SU-DHL-6 (cell line): ENCODE measurements around the gene ADAT1.

Source experiments
- H2AFZ ChIP-seq: fragments of 200-600 bp; sonication (generic); 2 replicates; pipeline ENCODE4 v1.6.1; 2014; ENCODE audit warnings: low read depth, mild to moderate bottlenecking, moderate library complexity, mixed read lengths, antibody characterized with exemption, low read length; ENCODE audit not compliant: severe bottlenecking
- H3F3A ChIP-seq: fragments of 200-600 bp; shearing (Covaris generic); 2 replicates; pipeline ENCODE4 v1.6.0; 2016; ENCODE audit warnings: antibody characterized with exemption, mild to moderate bottlenecking; ENCODE audit not compliant: insufficient read depth
- H3K27ac ChIP-seq: fragments of 200-600 bp; sonication (generic); 2 replicates; pipeline ENCODE4 v1.5.1; 2016; ENCODE audit warnings: low read depth, mild to moderate bottlenecking, low read length, moderate library complexity, mixed read lengths
- H3K27me3 ChIP-seq: fragments of 200-600 bp; sonication (generic), shearing (Covaris generic); 2 replicates; pipeline ENCODE4 v1.6.0; 2014; ENCODE audit warnings: mild to moderate bottlenecking, low read length
- H3K36me3 ChIP-seq: fragments of 200-600 bp; sonication (generic); 2 replicates; pipeline ENCODE4 v1.6.1; 2014; ENCODE audit warnings: mild to moderate bottlenecking, low read length, mixed read lengths
- H3K4me2 ChIP-seq: fragments of 300-600, 200-600 bp; shearing (Covaris generic), sonication (generic); 2 replicates; pipeline ENCODE4 v1.6.0; 2014; ENCODE audit warnings: low read length, low read depth, mild to moderate bottlenecking; ENCODE audit not compliant: poor library complexity, severe bottlenecking
- H3K4me3 ChIP-seq: fragments of 200-600 bp; sonication (generic); 2 replicates; pipeline ENCODE4 v1.5.1; 2014; ENCODE audit warnings: antibody characterized with exemption, low read length, mild to moderate bottlenecking, mixed read lengths; ENCODE audit not compliant: insufficient read depth, poor library complexity, severe bottlenecking
- H3K79me2 ChIP-seq: fragments of 200-600 bp; sonication (generic); 2 replicates; pipeline ENCODE4 v1.6.1; 2014; ENCODE audit warnings: mild to moderate bottlenecking, low read length, moderate library complexity; ENCODE audit not compliant: insufficient read depth
- H3K9ac ChIP-seq: fragments of 200-600 bp; sonication (generic); 2 replicates; pipeline ENCODE4 v1.7.0; 2014; ENCODE audit warnings: mild to moderate bottlenecking, low read length
- H3K9me2 ChIP-seq: fragments of 200-600 bp; sonication (generic); replicated peaks from 2 replicates; pipeline ENCODE4 v1.6.1; 2014; ENCODE audit warnings: low read length; ENCODE audit not compliant: insufficient read depth
- H3K9me3 ChIP-seq: fragments of 200-600 bp; sonication (generic); 2 replicates; pipeline ENCODE4 v1.6.1; 2014; ENCODE audit warnings: low read length, mixed read lengths; ENCODE audit not compliant: insufficient read depth
- H4K20me1 ChIP-seq: fragments of 200-600 bp; sonication (generic); 2 replicates; pipeline ENCODE4 v1.6.1; 2014; ENCODE audit warnings: low read depth, mild to moderate bottlenecking, antibody characterized with exemption, low read length, moderate library complexity, mixed read lengths
- CTCF ChIP-seq: fragments of 200-600 bp; sonication (generic); IDR thresholded peaks from one replicate; pipeline ENCODE4 v1.5.1; 2017; ENCODE audit warnings: antibody characterized with exemption, mild to moderate bottlenecking, low read length, moderate library complexity; ENCODE audit not compliant: insufficient read depth, poor library complexity, severe bottlenecking
- EZH2phosphoT487 ChIP-seq: fragments of 200-600 bp; sonication (generic), shearing (Covaris generic); conservative IDR thresholded peaks from 2 replicates; pipeline ENCODE4 v1.6.1; 2018; ENCODE audit warnings: mild to moderate bottlenecking, antibody characterized with exemption, low read length, moderate library complexity, mixed read lengths

The ADAT1 gene

GRCh38 chr16:75606507-75606906 lies 16.6 kb downstream of the ADAT1 start:
- H3K9me2 ChIP-seq: no peaks in the 10 kb centered on the region
- no peak overlapping the region for H3K9ac ChIP-seq
- no peak overlapping the region for H3K4me2 ChIP-seq
- H3K9me3 ChIP-seq: no peaks in the 10 kb centered on the region
- H3K27me3 ChIP-seq: no peaks in the 10 kb centered on the region
- no peaks in the 10 kb centered on the region for H3K79me2 ChIP-seq
- H4K20me1 ChIP-seq: no peaks in the 10 kb centered on the region
- no peak overlapping the region for H3K4me3 ChIP-seq
- no peak overlapping the region for H3K27ac ChIP-seq
- no peak overlapping the region for H2AFZ ChIP-seq
- H3F3A ChIP-seq: no peaks in the 10 kb centered on the region
- H3K36me3 ChIP-seq: peaks cover 29% of the 10 kb centered on the region
- no peak for TF ChIP-seq CTCF
- TF ChIP-seq EZH2phosphoT487: no peak

GRCh38 chr16:75603241-75603640 lies 19.8 kb downstream of the ADAT1 start:
- Histone ChIP-seq H3K27me3 (no peaks in the 10 kb centered on the region), H3K9me3 (no peaks in the 10 kb centered on the region), H3K27ac (no peak overlapping the region), H2AFZ (no peak overlapping the region), H3K4me3 (no peak overlapping the region), H3K79me2 (no peaks in the 10 kb centered on the region), H3K9ac (no peak overlapping the region), H4K20me1 (no peaks in the 10 kb centered on the region), H3F3A (no peaks in the 10 kb centered on the region), H3K4me2 (no peak overlapping the region), H3K36me3 (peaks cover 21% of the 10 kb centered on the region), H3K9me2 (no peaks in the 10 kb centered on the region)
- TF ChIP-seq CTCF: no peak
- TF ChIP-seq EZH2phosphoT487: no peak

- no peak overlapping the region for H3K9ac ChIP-seq
- no peaks in the 10 kb centered on the region for H3F3A ChIP-seq
- no peaks in the 10 kb centered on the region for H4K20me1 ChIP-seq
- no peak overlapping the region for H3K4me3 ChIP-seq
- no peaks in the 10 kb centered on the region for H3K79me2 ChIP-seq
- no peak overlapping the region for H3K27ac ChIP-seq
- no peak overlapping the region for H2AFZ ChIP-seq
- H3K9me3 ChIP-seq: no peaks in the 10 kb centered on the region
- no peaks in the 10 kb centered on the region for H3K9me2 ChIP-seq
- no peaks in the 10 kb centered on the region for H3K27me3 ChIP-seq
- peaks cover 14% of the 10 kb centered on the region; the same call in 1 of the 2 replicates for H3K36me3 ChIP-seq
- TF ChIP-seq EZH2phosphoT487: no peak
- no peak for TF ChIP-seq CTCF
- no peak overlapping the region for H3K4me2 ChIP-seq
Observed at GRCh38 chr16:75599452-75600277, 23.4 kb downstream of the ADAT1 start.
